Ascending aorta (tissue), 2 donors: Measurements from ENCODE around the gene LHPP. TPM values are rescaled to one million over a fixed set of nuclear protein-coding genes. Genes with fewer than 3 reads are reported as not detected.

Experiments used
- DNase-seq, 2 donors: peaks; one replicate each; pipeline ENCODE4 v3.0.0-alpha.2; 2019; ENCODE audit warnings: low spot score in 2 of 2
- H3K27ac ChIP-seq, 2 donors: fragments of 200-600 bp; sonication (generic); one replicate each; pipeline ENCODE4 v1.5.1; 2016 to 2017; ENCODE audit warnings: mild to moderate bottlenecking in 1 of 2
- H3K27me3 ChIP-seq: fragments of 200-600 bp; sonication (generic); one replicate; pipeline ENCODE4 v1.5.1; 2017
- H3K36me3 ChIP-seq, 2 donors: fragments of 200-600 bp; sonication (generic); one replicate each; pipeline ENCODE4 v1.5.1; 2016
- H3K4me1 ChIP-seq, 2 donors: fragments of 200-600 bp; sonication (generic); one replicate each; pipeline ENCODE4 v1.5.1; 2016 to 2017; ENCODE audit warnings: mild to moderate bottlenecking in 1 of 2
- H3K4me3 ChIP-seq, 2 donors: fragments of 200-600 bp; sonication (generic); one replicate each; pipeline ENCODE4 v1.5.1; 2016 to 2017; ENCODE audit warnings: mild to moderate bottlenecking in 1 of 2
- H3K9me3 ChIP-seq, 2 donors: fragments of 200-600 bp; sonication (generic); one replicate each; pipeline ENCODE4 v1.5.1; 2016
- intact Hi-C: fragments of 100-400 bp; cut with DNase I; formaldehyde crosslinking; loops from one replicate; pipeline ENCODE4 v1.15.1; 2023
- total RNA-seq: library from RNA; depleted of rRNA; stranded (reverse); fragments of >200 nt; gene quantifications from one replicate; pipeline ENCODE4 v1.1.0, GENCODE V29; 2016
- TF ChIP-seq, protein P1 (sequence below), 3 experiments: fragments of 200-600 bp in 2 of 3; fragments of 450-650 bp in 1 of 3; sonication (generic) in 2 of 3; IDR thresholded peaks; one replicate each; pipeline ENCODE4 v1.5.1; 2016 to 2019; ENCODE audit warnings: antibody characterized with exemption in 3 of 3, mild to moderate bottlenecking in 1 of 3, moderate library complexity in 1 of 3

The LHPP gene
- total RNA-seq, 1 donor from 2014 or later, result 5.1 TPM

DNA sequence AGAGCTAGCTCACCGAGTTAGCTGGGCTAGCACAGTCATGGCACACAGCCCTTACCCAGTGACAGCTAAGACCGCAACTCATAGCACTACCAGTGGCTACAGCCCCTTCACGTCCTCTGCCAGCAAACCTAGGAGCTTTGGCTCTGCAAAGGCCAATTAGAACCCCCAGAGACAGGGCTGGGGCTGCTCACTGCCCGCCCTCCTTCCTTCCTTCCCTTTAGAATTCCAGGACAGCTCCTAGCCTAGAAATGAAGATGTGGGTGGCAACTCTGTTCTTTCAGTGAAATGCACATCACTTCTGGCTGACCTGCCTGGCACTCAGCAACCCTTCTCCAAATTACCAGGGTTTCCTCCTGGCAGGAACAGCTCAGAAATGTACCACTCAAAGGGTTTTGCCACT lies 182.6 kb downstream of the LHPP start:
- H3K27me3 ChIP-seq, result no peaks in the 10 kb centered on the region
- H3K4me3 ChIP-seq, result no peak overlapping the region
- TF ChIP-seq, protein P1, sequence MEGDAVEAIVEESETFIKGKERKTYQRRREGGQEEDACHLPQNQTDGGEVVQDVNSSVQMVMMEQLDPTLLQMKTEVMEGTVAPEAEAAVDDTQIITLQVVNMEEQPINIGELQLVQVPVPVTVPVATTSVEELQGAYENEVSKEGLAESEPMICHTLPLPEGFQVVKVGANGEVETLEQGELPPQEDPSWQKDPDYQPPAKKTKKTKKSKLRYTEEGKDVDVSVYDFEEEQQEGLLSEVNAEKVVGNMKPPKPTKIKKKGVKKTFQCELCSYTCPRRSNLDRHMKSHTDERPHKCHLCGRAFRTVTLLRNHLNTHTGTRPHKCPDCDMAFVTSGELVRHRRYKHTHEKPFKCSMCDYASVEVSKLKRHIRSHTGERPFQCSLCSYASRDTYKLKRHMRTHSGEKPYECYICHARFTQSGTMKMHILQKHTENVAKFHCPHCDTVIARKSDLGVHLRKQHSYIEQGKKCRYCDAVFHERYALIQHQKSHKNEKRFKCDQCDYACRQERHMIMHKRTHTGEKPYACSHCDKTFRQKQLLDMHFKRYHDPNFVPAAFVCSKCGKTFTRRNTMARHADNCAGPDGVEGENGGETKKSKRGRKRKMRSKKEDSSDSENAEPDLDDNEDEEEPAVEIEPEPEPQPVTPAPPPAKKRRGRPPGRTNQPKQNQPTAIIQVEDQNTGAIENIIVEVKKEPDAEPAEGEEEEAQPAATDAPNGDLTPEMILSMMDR (IDR thresholded peaks at IDR 0.05), result no peak
- H3K27ac ChIP-seq, result no peak overlapping the region
- intact Hi-C loops, result no loop called here
- no peaks in the 10 kb centered on the region for H3K36me3 ChIP-seq
- DNase-seq, result no peak
- H3K9me3 ChIP-seq, result no peaks in the 10 kb centered on the region
- peaks cover 22 to 44% of the 10 kb centered on the region in 2 donors for H3K4me1 ChIP-seq

DNA sequence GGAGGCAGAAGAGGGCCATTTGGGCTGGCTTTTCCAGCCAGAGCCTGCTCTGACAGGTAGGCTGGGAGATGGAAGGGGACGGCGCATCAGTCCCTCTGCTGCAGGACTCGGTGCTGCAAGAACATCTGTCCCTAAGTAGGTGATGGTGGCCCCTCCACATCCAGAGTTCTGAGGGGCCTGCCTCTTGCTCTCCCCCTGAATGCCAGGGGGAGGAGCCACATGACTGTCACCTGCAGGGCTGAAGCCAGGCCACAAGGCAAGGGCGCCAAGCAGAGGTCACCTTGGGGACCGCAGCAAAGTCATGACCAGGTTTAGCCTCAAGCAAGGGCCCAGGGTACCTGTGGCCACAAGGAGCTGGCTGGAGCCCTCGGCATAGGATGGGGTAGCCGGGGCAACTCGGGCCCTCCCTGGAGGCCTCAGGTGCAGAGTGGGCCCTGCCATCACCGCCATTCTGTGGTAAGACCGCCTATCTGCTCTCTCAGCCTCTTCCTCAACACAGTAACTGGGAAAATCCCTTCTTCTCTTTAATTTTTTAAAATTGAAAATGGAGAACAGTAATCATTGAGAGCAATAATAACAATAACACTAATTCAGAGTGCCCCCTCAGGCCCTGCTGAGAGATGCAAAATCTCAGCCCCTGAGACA lies 183.3 kb downstream of the LHPP start:
- intact Hi-C loops, result loop anchor here (5.0 kb wide), 1 partner anchor 97 kb away; the partner anchor contains the start of gene FAM53B
- Histone ChIP-seq H3K4me1 (peaks cover 27 to 50% of the 10 kb centered on the region in 2 donors), H3K9me3 (no peaks in the 10 kb centered on the region), H3K36me3 (no peaks in the 10 kb centered on the region), H3K27me3 (no peaks in the 10 kb centered on the region), H3K4me3 (no peak overlapping the region), H3K27ac (no peak overlapping the region)
- no peak for DNase-seq
- TF ChIP-seq, protein P1 (IDR thresholded peaks at IDR 0.05), result no peak

DNA sequence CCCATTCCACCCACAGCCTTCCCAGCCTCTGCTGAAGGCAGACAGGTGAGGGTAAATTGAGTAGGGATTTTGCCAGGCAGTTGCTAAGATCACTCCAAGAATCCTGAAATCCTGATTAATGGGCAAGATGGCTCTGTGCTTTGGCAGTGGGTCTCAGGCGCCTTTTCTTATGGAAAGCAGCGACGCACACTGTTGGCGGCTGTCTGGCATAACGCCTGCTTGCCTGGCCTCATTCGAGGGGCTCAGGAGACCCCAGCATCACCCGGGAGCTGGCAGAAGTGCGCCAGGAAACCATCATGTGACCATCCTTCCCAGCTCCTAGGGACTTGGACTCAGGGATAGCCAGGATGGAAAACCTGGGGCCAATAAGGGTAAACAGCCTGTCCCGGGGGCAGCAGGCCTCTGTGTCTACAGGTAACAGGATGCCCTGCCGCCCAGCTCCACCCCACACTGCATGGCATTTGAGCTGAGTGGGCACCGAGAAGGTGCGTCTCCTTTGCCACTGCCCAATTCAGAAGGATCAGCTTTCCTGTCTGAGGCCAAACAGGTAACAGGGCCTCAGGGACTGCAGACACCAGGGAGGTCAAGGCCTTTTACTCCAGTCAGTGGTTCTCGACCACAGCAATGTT lies 184.0 kb downstream of the LHPP start:
- H3K4me1 ChIP-seq, result peaks cover 27 to 50% of the 10 kb centered on the region in 2 donors
- intact Hi-C loops, result loop anchor here (5.0 kb wide), 1 partner anchor 97 kb away; the partner anchor contains the start of gene FAM53B
- DNase-seq, result no peak
- no peaks in the 10 kb centered on the region for H3K36me3 ChIP-seq
- H3K9me3 ChIP-seq, result no peaks in the 10 kb centered on the region
- peak overlapping the region; percentile 59 to 77 for H3K27ac ChIP-seq
- TF ChIP-seq, protein P1 (IDR thresholded peaks at IDR 0.05), result no peak
- H3K27me3 ChIP-seq, result no peaks in the 10 kb centered on the region
- H3K4me3 ChIP-seq, result no peak overlapping the region

DNA sequence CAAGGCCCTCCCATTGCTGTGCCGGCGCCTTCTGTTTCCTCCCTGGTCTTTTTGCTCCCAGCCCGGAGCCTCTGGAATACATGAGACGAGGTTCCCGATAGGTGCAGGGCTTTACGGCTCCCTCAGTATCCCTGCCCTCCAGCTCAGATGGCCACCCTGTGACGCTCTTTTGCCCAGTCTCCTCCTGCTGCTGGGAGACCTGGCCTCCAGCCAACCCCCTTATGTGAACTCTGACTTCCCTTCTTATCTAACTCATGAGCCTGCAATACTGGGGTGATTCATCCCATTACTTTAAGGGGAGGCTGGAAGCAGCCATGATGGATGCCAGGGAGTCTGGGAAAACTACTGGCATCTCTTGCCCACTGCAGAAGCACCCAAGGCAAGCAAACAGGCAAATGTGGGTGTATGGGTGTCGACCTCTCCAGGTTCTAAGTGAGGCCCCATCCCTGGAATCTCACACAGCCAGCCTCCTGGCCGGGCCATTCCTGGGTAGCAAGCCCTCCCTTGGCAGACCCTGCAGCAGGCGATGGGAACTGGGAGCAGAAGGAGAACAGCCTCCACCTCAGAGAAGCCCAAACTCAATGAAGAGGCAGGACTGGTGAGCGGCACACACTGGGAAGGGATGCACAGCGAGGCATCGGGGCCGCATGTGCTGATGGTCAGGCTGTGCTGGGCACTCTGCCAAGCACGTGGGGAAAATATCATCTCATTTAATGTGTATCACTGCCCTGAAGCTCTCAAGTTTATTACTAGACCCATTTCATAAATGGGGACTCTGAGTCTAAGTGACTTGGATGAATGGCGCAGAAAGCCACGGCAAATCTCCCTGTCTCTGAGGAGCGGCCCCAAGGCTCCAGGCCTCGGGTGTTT lies 185.1 kb downstream of the LHPP start:
- TF ChIP-seq, protein P1 (IDR thresholded peaks at IDR 0.05), result no peak
- intact Hi-C loops, result loop anchor here (5.0 kb wide), 1 partner anchor 96 kb away; the partner anchor contains the start of gene FAM53B
- peak overlapping the region in 1 of 2 donors; percentile 0 for H3K4me3 ChIP-seq
- H3K36me3 ChIP-seq, result no peaks in the 10 kb centered on the region
- H3K9me3 ChIP-seq, result no peaks in the 10 kb centered on the region
- H3K27ac ChIP-seq, result peak overlapping the region; percentile 59 to 77
- peak; percentile 77 to 92 for DNase-seq
- H3K27me3 ChIP-seq, result no peaks in the 10 kb centered on the region
- peaks cover 20 to 42% of the 10 kb centered on the region in 2 donors for H3K4me1 ChIP-seq

DNA sequence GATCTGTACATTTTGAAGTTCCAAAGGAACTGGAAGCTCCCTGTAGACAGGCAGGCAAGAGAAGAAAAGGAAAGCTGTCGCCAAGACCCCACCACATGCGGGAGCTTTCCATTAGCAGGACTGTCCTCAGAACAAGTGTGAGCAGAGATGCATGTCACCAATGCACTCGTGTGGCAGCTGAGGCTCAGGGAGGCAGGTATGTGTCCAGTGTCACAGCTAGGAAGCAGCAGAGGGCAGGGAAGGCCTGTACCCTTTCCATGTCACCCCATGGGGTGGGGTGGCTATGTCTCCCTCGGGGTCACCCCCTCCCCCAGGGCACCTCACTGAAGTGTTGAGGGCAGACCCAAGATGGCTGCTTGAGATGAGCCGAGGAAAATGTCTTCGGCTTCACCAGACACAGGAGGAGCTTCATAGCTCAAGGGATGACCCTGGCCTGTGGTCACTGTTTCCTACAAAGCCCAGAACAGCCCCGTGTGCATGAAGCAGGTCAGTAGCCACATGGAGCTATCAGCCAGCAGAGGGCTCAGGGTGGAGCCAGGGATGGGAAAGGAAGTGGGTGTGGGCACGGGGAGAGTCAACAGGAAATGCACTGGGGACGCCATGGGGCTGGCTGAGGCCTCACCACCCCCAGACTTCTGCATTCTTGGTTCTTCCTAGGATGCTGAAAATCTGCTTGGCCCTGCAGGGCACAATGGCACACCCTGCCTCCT lies 186.0 kb downstream of the LHPP start:
- Histone ChIP-seq H3K4me3 (no peak overlapping the region), H3K36me3 (no peaks in the 10 kb centered on the region), H3K27ac (peak overlapping the region; percentile 51 to 62), H3K4me1 (peaks cover 20 to 39% of the 10 kb centered on the region in 2 donors), H3K27me3 (no peaks in the 10 kb centered on the region), H3K9me3 (no peaks in the 10 kb centered on the region)
- peak; percentile 64 to 84 for DNase-seq
- intact Hi-C loops, result loop anchor here (5.0 kb wide), 1 partner anchor 95 kb away; the partner anchor contains the start of gene FAM53B
- TF ChIP-seq, protein P1 (IDR thresholded peaks at IDR 0.05), result peak in 2 of 3 experiments; percentile 11
